ENCODE data around the gene GYPA. TPM values are rescaled to one million over a fixed set of nuclear protein-coding genes. Genes with fewer than 3 reads are reported as not detected.
"Not testable (repeated sequence)": the region's sequence is repeated elsewhere in the genome, so short reads cannot be mapped to it uniquely, and the experiment has no call there.

The GYPA gene
- total and polyA plus RNA-seq, 10 donors, result 0.06 to 27.8 (median 0.86) TPM; not detected in 2

DNA sequence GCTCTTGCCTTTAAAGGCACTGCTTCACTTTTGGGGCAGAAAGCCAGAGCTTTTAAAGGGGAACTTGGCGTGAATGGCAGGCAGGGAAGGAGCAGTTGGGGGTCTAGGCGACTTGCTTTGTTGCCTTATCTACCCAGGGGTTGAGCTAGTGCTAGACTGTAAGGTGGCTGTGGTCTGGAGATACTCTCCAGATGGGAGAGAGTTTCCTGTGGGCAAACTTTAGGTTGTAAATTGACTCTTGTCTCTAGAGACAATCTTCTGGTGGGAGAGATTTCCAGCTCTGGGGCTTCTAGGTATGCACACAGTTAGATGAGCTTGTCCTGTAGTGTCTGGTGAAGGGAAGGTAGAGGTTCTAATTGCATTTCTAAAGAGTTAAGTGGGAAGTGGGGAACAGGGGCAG is 61.8 kb downstream of the GYPA start:
- H3K36me3 ChIP-seq; H3K4me3 ChIP-seq; H3K9me3 ChIP-seq; intact Hi-C loops (cut with DNase I; ENCODE audit: low total_unique reads); H3K4me1 ChIP-seq; H3K27me3 ChIP-seq (replicated peaks in 1 of 7); H3K27ac ChIP-seq; DNase-seq: not testable (repeated sequence)
- WGBS, 5 donors, result 11 to 50% (median 22%) methylated on average over 2 of the region's 2 CpGs

- peaks cover 0 to 32% (median 22%) of the 10 kb centered on the region in 8 donors for H3K9me3 ChIP-seq
- intact Hi-C loops (cut with DNase I; ENCODE audit: low total_unique reads); H3K36me3 ChIP-seq; H3K27me3 ChIP-seq (replicated peaks in 1 of 7); H3K4me1 ChIP-seq; H3K4me3 ChIP-seq; DNase-seq; H3K27ac ChIP-seq: not testable (repeated sequence)
Measured at GRCh38 chr4:144061556-144061955, 79.0 kb downstream of the GYPA start.

DNA sequence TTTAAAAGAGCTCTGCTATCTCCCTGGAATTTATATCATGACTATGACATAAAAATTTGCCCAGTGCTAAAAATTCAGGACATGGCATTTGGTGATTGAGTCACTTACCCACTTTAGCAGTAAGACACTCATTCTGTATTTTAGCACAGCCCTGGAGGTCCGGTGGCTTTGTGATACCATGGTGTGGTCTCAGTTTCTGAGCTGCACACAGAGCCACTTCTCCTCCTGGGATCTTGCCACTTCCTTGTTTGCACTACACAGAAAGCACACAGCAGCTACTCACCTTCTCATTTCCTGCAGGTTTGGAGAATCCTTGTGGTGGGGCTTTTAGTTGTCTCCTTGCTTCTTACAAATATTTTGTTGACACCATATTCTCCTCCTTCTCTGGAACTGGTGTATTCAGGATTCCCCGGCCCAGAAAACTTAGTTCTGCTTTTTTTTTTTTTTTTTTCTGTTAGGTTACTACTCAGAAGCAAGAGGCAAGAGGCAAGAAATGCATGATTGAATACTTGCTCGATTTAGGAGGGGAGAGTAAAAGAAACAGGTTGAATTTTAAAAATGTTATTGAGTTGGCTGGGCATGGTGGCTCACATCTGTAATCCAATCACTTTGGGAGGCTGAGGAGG is 80.2 kb downstream of the GYPA start:
- H3K4me1 ChIP-seq; H3K27ac ChIP-seq; H3K4me3 ChIP-seq; DNase-seq; H3K36me3 ChIP-seq; intact Hi-C loops (cut with DNase I; ENCODE audit: low total_unique reads); H3K27me3 ChIP-seq (replicated peaks in 1 of 7): not testable (repeated sequence)
- H3K9me3 ChIP-seq, result peaks cover 0 to 32% (median 22%) of the 10 kb centered on the region in 8 donors
- WGBS, 5 donors, result 25 to 27% (median 27%) methylated on average over 3 of the region's 3 CpGs

Other genes starting within 250 kb of the GYPA start
- 10 to 100 TPM in 1 of 7 donors, 1 to 10 TPM in 6; 3.5 to 10.3 (median 4.8) TPM for gene GYPE, start 235.2 kb downstream of the GYPA start, total RNA-seq
- gene GYPE, start 235.2 kb downstream of the GYPA start, polyA plus RNA-seq, result 1 to 10 TPM; 5.3 to 9.5 (median 9.1) TPM
- 10 to 100 TPM in 3 of 7 donors, 1 to 10 TPM in 2, not detected in 2; 1.5 to 40.0 (median 36.5) TPM for gene GYPB, start 121.3 kb downstream of the GYPA start, total RNA-seq
- gene GYPB, start 121.3 kb downstream of the GYPA start, polyA plus RNA-seq, result under 1 TPM in 1 of 3 donors, not detected in 2; 0.99 TPM

Measured in spleen (tissue), 11 donors.